SK-N-MC (cell line): ENCODE measurements around the gene HNRNPAB.

Experiments used
- EZH2 ChIP-seq: fragments of 200-600 bp; sonication (generic); IDR thresholded peaks from one replicate; pipeline ENCODE4 v1.6.1; 2017; ENCODE audit warnings: antibody characterized with exemption
- FOXP2 ChIP-seq: optimal IDR thresholded peaks from 2 replicates; pipeline ENCODE3; 2011; ENCODE audit warnings: mild to moderate bottlenecking, moderate library complexity; ENCODE audit not compliant: insufficient read depth; ENCODE audit errors: extremely low read length, control extremely low read depth
- POLR2AphosphoS5 ChIP-seq: IDR thresholded peaks from 2 replicates; pipeline ENCODE4 v1.6.1; 2012; ENCODE audit warnings: mild to moderate bottlenecking, low read depth, low read length, borderline replicate concordance

DNA sequence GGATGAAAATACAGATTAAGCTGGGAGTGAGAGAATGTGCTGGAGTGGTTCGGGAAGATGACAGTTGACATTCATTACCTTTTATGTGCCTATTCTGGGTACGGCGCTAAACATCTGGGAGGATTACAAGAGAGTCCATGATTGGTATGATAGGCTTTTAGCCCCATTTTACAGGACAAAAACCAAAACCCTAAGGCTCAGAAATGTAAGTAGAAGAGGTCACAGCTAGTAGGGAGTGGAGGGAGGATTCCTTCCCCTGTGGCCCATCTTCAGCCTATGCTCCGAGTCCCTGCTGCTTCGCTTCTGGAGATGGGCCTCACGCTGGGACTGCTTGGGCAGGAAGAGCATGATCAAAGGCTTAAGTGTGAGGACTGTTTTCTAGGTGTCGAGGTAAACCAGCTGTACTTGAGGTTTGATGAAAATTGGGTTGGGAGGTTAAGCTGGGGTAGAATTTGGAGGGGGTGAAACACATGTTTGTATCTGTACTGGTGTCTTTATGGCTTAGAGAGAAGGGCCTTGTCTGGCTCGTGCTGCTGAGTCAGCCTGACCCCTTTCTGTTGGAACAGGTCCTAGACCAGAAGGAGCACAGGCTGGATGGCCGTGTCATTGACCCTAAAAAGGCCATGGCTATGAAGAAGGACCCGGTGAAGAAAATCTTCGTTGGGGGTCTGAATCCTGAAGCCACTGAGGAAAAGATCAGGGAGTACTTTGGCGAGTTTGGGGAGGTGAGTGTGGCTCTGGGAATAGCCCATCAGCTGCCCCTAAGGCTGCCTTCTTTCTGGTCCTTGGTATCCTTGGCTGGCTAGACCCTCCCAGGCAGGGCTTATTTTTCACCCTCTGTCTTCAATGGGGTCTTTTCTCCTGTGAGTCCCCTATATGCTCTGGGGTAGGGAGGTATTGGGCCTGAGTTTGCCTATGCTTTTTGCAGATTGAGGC lies 2.1 kb downstream of the HNRNPAB start:
- TF ChIP-seq EZH2 (no peak), POLR2AphosphoS5 (no peak; the same call in 1 of the 2 replicates), FOXP2 (no peak)
